GM12878 (cell line): Measurements from ENCODE around the gene FEN1. TPM values are rescaled to one million over a fixed set of nuclear protein-coding genes. Genes with fewer than 3 reads are reported as not detected.

Experiments
- ATF3 ChIP-seq: IDR thresholded peaks from 2 replicates; pipeline ENCODE4 v1.6.1; 2011; ENCODE audit warnings: low read depth, mild to moderate bottlenecking, low read length, moderate library complexity, borderline replicate concordance; ENCODE audit errors: extremely low read depth
- ESRRA ChIP-seq: IDR thresholded peaks from 2 replicates; pipeline ENCODE4 v1.6.1; 2012; ENCODE audit warnings: mild to moderate bottlenecking, low read length, improper control_type of control experiment
- MTA2 ChIP-seq: fragments of 450-650 bp; IDR thresholded peaks from 2 replicates; pipeline ENCODE4 v1.6.1; 2016; ENCODE audit warnings: low read depth, mild to moderate bottlenecking, moderate library complexity
- RB1 ChIP-seq: fragments of 450-650 bp; formaldehyde crosslinking; IDR thresholded peaks from 2 replicates; pipeline ENCODE4 v1.6.1; 2017; ENCODE audit warnings: mild to moderate bottlenecking, borderline replicate concordance
- SMC3 ChIP-seq: IDR thresholded peaks from 2 replicates; pipeline ENCODE4 v1.6.1; 2011; ENCODE audit warnings: low read length, improper control_type of control experiment, borderline replicate concordance
- ZZZ3 ChIP-seq: IDR thresholded peaks from 2 replicates; pipeline ENCODE4 v1.6.1; 2011; ENCODE audit warnings: low read depth; ENCODE audit not compliant: control insufficient read depth, insufficient read length
- polyA plus RNA-seq, 11 experiments: library from polyadenylated mRNA; depleted of rRNA in 4 of 11; unstranded in 6 of 11; stranded (reverse) in 5 of 11; fragments of >200 nt; fragmentation: Nextera tagmentation in 4 of 11; fragmentation: Illumina TruSeq in 1 of 11; extraction: Ambion mirVana in 4 of 11; extraction: Trizol in 1 of 11; gene quantifications; 1 replicate in 1 of 11; 2 replicates in 10 of 11; pipeline versions ENCODE4 v1.2.1 to v1.2.3, GENCODE V29; 2011 to 2016; ENCODE audit warnings: inconsistent platforms in 2 of 11, missing spikeins in 2 of 11, low read depth in 1 of 11
- total RNA-seq, 4 experiments: library from RNA; depleted of rRNA in 3 of 4; stranded (reverse); fragments of >200 nt in 3 of 4; fragmentation: Illumina TruSeq in 1 of 4; extraction: Trizol in 1 of 4; gene quantifications; 2 replicates each; pipeline versions ENCODE4 v1.2.1 to v1.2.3, GENCODE V29; 2013 to 2021
- TF ChIP-seq, protein P1 (sequence below), 3 experiments: IDR thresholded peaks in 2 of 3; conservative IDR thresholded peaks in 1 of 3; 2 replicates each; pipeline ENCODE4 v1.5.1; 2011; ENCODE audit warnings: low read depth in 3 of 3, low read length in 3 of 3, mild to moderate bottlenecking in 3 of 3, control low read depth in 2 of 3, moderate library complexity in 2 of 3, inconsistent platforms in 1 of 3, mixed read lengths in 1 of 3; ENCODE audit not compliant: control insufficient read depth in 2 of 3, insufficient read depth in 1 of 3; ENCODE audit errors: extremely low read depth in 1 of 3
- TF ChIP-seq, protein P2 (sequence below): fragments of 450-650 bp; IDR thresholded peaks from 2 replicates; pipeline ENCODE4 v1.6.1; 2017; ENCODE audit warnings: mild to moderate bottlenecking, moderate library complexity

Gene FEN1
- total and polyA plus RNA-seq, 10 of the 15 experiments (the other 5 are each of a cell fraction or from before 2014, with no cell fraction given), result 54.8 to 282 (median 125) TPM

DNA sequence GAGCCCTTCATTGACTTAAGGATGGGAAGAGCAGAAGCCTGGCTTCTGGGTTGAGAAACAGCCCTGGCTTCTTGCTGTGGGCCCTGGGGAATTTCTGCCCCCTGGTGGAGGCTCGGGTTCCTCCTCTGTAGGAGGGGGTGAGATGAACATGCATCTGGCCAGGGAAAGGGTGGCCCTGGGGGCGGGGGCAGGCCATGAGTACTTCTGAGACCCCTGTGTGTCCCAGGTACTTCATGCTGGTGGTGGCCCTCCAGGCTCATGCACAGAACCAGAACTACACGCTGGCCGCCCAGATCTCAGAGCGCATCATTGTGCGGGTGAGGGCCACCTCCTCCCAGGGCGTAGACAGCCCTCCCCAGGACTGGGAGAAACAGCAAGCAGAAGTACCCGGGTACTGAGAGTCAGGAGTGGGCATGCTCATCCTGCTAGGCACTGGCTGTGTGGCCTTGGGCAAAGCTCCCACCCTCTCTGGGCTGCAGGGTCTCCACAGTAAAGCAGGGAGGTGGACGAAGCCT, 16.1 kb upstream of the FEN1 start (continued):
- TF ChIP-seq, protein P1, sequence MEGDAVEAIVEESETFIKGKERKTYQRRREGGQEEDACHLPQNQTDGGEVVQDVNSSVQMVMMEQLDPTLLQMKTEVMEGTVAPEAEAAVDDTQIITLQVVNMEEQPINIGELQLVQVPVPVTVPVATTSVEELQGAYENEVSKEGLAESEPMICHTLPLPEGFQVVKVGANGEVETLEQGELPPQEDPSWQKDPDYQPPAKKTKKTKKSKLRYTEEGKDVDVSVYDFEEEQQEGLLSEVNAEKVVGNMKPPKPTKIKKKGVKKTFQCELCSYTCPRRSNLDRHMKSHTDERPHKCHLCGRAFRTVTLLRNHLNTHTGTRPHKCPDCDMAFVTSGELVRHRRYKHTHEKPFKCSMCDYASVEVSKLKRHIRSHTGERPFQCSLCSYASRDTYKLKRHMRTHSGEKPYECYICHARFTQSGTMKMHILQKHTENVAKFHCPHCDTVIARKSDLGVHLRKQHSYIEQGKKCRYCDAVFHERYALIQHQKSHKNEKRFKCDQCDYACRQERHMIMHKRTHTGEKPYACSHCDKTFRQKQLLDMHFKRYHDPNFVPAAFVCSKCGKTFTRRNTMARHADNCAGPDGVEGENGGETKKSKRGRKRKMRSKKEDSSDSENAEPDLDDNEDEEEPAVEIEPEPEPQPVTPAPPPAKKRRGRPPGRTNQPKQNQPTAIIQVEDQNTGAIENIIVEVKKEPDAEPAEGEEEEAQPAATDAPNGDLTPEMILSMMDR (IDR thresholded peaks at IDR 0.05 in 2 of 3, conservative IDR thresholded peaks at IDR 0.05 in 1 of 3; ENCODE audit: control insufficient read depth in 2 of 3, extremely low read depth in 1 of 3, insufficient read depth in 1 of 3, low read depth in 3 of 3, low read length in 3 of 3), result peak; percentile 71 to 86 (median 83)
- TF ChIP-seq RB1 (peak; percentile 52; the same call in 1 of the 2 replicates), ESRRA (0 out of 2 replicates have a peak, but pooled peaks have one; percentile 25), ATF3 (no peak), SMC3 (peak; percentile 83; the same call in 1 of the 2 replicates), ZZZ3 (no peak), MTA2 (no peak)
- TF ChIP-seq, protein P2, sequence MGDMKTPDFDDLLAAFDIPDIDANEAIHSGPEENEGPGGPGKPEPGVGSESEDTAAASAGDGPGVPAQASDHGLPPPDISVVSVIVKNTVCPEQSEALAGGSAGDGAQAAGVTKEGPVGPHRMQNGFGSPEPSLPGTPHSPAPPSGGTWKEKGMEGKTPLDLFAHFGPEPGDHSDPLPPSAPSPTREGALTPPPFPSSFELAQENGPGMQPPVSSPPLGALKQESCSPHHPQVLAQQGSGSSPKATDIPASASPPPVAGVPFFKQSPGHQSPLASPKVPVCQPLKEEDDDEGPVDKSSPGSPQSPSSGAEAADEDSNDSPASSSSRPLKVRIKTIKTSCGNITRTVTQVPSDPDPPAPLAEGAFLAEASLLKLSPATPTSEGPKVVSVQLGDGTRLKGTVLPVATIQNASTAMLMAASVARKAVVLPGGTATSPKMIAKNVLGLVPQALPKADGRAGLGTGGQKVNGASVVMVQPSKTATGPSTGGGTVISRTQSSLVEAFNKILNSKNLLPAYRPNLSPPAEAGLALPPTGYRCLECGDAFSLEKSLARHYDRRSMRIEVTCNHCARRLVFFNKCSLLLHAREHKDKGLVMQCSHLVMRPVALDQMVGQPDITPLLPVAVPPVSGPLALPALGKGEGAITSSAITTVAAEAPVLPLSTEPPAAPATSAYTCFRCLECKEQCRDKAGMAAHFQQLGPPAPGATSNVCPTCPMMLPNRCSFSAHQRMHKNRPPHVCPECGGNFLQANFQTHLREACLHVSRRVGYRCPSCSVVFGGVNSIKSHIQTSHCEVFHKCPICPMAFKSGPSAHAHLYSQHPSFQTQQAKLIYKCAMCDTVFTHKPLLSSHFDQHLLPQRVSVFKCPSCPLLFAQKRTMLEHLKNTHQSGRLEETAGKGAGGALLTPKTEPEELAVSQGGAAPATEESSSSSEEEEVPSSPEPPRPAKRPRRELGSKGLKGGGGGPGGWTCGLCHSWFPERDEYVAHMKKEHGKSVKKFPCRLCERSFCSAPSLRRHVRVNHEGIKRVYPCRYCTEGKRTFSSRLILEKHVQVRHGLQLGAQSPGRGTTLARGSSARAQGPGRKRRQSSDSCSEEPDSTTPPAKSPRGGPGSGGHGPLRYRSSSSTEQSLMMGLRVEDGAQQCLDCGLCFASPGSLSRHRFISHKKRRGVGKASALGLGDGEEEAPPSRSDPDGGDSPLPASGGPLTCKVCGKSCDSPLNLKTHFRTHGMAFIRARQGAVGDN, result no peak
